GM06990 (cell line): ENCODE results near the gene HOXA11.

Source experiments
- DNase-seq: peaks from one replicate; pipeline ENCODE4 v3.0.0-alpha.2; 2011; ENCODE audit not compliant: insufficient read length; ENCODE audit errors: extremely low read depth
- H3K27me3 ChIP-seq: replicated peaks from 2 replicates; pipeline ENCODE4 v1.6.0; 2011; ENCODE audit warnings: low read length; ENCODE audit not compliant: control insufficient read depth, insufficient read depth
- H3K36me3 ChIP-seq: 2 replicates; pipeline ENCODE4 v1.5.1; 2011; ENCODE audit warnings: low read length; ENCODE audit not compliant: control insufficient read depth, insufficient read depth
- H3K4me3 ChIP-seq: replicated peaks from 2 replicates; pipeline ENCODE4 v1.5.1; 2011; ENCODE audit warnings: low read depth, mild to moderate bottlenecking, control low read depth, low read length
- CTCF ChIP-seq: IDR thresholded peaks from 2 replicates; pipeline ENCODE4 v1.5.1; 2011; ENCODE audit warnings: low read length, control low read depth, mild to moderate bottlenecking, inconsistent platforms; ENCODE audit not compliant: insufficient read depth, poor library complexity, severe bottlenecking

HOXA11 gene

GRCh38 chr7:27197137-27198042, 12.4 kb upstream of the HOXA11 start:
- H3K27me3 ChIP-seq = peaks cover 15% of the 10 kb centered on the region
- TF ChIP-seq CTCF = no peak
- H3K36me3 ChIP-seq = no peaks in the 10 kb centered on the region
- no peak for DNase-seq
- no peak overlapping the region for H3K4me3 ChIP-seq

GRCh38 chr7:27196287-27196767, 11.3 kb upstream of the HOXA11 start:
- DNase-seq = no peak
- no peaks in the 10 kb centered on the region for H3K36me3 ChIP-seq

GRCh38 chr7:27194686-27195379, 9.8 kb upstream of the HOXA11 start:
- Histone ChIP-seq H3K27me3 (peaks cover 12% of the 10 kb centered on the region), H3K36me3 (no peaks in the 10 kb centered on the region), H3K4me3 (no peak overlapping the region)
- DNase-seq = no peak
- no peak for TF ChIP-seq CTCF

More at GRCh38 chr7:27196287-27196767, 11.3 kb upstream of the HOXA11 start:
- no peak overlapping the region for H3K4me3 ChIP-seq
- peaks cover 14% of the 10 kb centered on the region for H3K27me3 ChIP-seq
- peak; percentile 72 for TF ChIP-seq CTCF

GRCh38 chr7:27194002-27194352, 8.9 kb upstream of the HOXA11 start:
- no peak for TF ChIP-seq CTCF
- Histone ChIP-seq H3K36me3 (no peaks in the 10 kb centered on the region), H3K4me3 (no peak overlapping the region), H3K27me3 (peaks cover 14% of the 10 kb centered on the region)
- DNase-seq = no peak

GRCh38 chr7:27193335-27194001, 8.4 kb upstream of the HOXA11 start:
- Histone ChIP-seq H3K36me3 (no peaks in the 10 kb centered on the region), H3K27me3 (peaks cover 12% of the 10 kb centered on the region), H3K4me3 (no peak overlapping the region)
- no peak for TF ChIP-seq CTCF
- DNase-seq = no peak
